Body of pancreas (tissue), 4 donors: Measurements from ENCODE around the gene FAHD1. TPM values are rescaled to one million over a fixed set of nuclear protein-coding genes. Genes with fewer than 3 reads are reported as not detected.
"Not testable (repeated sequence)": the region's sequence is repeated elsewhere in the genome, so short reads cannot be mapped to it uniquely, and the experiment has no call there.

Source experiments
- ATAC-seq: fragments of 150-250 bp; one replicate; pipeline ENCODE4 v1.9.1; 2016
- DNase-seq, 4 donors: peaks; one replicate each; pipeline ENCODE4 v3.0.0-alpha.2; 2019
- H3K27ac ChIP-seq, 4 donors: fragments of 200-600 bp; sonication (generic); 1 replicate in 3 of 4; 2 replicates in 1 of 4; pipeline versions ENCODE4 v1.5.1 to v1.6.1; 2016 to 2019; ENCODE audit warnings: mild to moderate bottlenecking in 1 of 4, mixed read lengths in 1 of 4, moderate library complexity in 1 of 4
- H3K27me3 ChIP-seq, 2 donors: fragments of 200-600 bp; sonication (generic); one replicate each; pipeline ENCODE4 v1.6.0; 2016; ENCODE audit warnings: mild to moderate bottlenecking in 1 of 2
- H3K36me3 ChIP-seq, 2 donors: fragments of 200-600 bp; sonication (generic); replicated peaks in 1 of 2; 2 replicates each; pipeline ENCODE4 v1.5.1; 2016; ENCODE audit warnings: low read depth in 2 of 2; ENCODE audit not compliant: insufficient read depth in 1 of 2
- H3K4me1 ChIP-seq: fragments of 200-600 bp; sonication (generic); one replicate; pipeline ENCODE4 v1.6.0; 2016
- H3K4me3 ChIP-seq, 2 donors: fragments of 200-600 bp; sonication (generic); 1 replicate in 1 of 2; 2 replicates in 1 of 2; pipeline ENCODE4 v1.5.1; 2016 to 2019
- H3K9me3 ChIP-seq, 3 donors: fragments of 200-600 bp; sonication (generic); 1 replicate in 2 of 3; 2 replicates in 1 of 3; pipeline ENCODE4 v1.5.1; 2016
- POLR2A ChIP-seq, 3 donors: fragments of 450-650 bp; IDR thresholded peaks; one replicate each; pipeline ENCODE4 v1.6.1; 2016; ENCODE audit warnings: antibody characterized with exemption in 3 of 3, mild to moderate bottlenecking in 2 of 3
- WGBS, 2 donors: methylation state at CpG; one replicate each; pipeline ENCODE4 v1.1.5; 2017; 5-methylcytosine and 5-hydroxymethylcytosine counted together
- intact Hi-C: fragments of 100-400 bp; cut with DNase I; formaldehyde crosslinking; loops from one replicate; pipeline ENCODE4 v1.15.1; 2023
- total RNA-seq, 2 donors: library from RNA; depleted of rRNA; stranded (reverse); fragments of >200 nt; gene quantifications; one replicate each; pipeline ENCODE4 v1.1.0, GENCODE V29; 2016
- TF ChIP-seq, protein P1 (sequence below), 7 experiments: fragments of 450-650 bp in 4 of 7; fragments of 200-600 bp in 3 of 7; sonication (generic) in 3 of 7; IDR thresholded peaks; one replicate each; pipeline ENCODE4 v1.5.1; 2016 to 2019; ENCODE audit warnings: antibody characterized with exemption in 7 of 7

Gene FAHD1
- total RNA-seq, 2 donors from 2014 or later: 32.6 to 50.8 TPM

DNA sequence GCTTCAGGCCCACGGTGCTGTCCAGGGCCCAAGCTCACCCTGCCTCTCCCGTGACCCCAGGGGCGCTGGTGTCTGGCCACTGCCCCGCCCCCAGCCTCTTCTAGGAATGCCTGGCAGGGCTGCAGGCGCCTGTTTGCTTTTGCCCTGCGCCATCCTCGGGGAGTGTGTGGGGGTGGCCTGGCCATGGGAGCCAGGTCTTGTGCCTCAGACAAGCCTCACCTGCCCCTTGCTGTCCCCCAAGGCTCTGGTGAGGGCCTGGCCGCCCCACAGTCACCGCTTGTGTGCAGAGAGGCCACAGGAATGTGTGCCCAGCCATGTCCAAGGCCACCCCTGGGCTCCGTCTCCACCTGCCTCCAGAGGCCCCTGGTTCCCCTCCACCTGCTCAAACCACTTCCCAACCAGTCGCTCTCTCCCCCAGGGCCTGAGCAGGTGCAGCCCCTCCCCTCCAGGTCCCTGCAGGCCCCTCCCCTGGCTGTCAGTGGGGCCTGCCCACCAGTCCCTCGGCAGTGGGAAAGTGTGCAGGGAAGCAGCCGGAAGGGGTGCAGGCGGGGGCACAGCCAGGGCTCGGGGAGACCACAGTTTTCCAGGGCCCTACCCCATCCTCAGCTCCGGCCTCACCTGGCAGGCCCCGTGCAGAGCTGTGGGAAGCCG lies 32.7 kb upstream of the FAHD1 start:
- Histone ChIP-seq H3K4me1 (peaks cover 27% of the 10 kb centered on the region), H3K4me3 (no peak overlapping the region), H3K9me3 (no peaks in the 10 kb centered on the region), H3K27me3 (no peaks in the 10 kb centered on the region), H3K27ac (peak overlapping the region; percentile 47 to 83 (median 72)), H3K36me3 (no peaks in the 10 kb centered on the region)
- intact Hi-C loops: no loop called here
- ATAC-seq (peak; percentile 70), DNase-seq (peak; percentile 49 to 68 (median 59))
- TF ChIP-seq POLR2A (IDR thresholded peaks at IDR 0.05): peak in 2 of 3 donors; percentile 41 to 53
- TF ChIP-seq, protein P1, sequence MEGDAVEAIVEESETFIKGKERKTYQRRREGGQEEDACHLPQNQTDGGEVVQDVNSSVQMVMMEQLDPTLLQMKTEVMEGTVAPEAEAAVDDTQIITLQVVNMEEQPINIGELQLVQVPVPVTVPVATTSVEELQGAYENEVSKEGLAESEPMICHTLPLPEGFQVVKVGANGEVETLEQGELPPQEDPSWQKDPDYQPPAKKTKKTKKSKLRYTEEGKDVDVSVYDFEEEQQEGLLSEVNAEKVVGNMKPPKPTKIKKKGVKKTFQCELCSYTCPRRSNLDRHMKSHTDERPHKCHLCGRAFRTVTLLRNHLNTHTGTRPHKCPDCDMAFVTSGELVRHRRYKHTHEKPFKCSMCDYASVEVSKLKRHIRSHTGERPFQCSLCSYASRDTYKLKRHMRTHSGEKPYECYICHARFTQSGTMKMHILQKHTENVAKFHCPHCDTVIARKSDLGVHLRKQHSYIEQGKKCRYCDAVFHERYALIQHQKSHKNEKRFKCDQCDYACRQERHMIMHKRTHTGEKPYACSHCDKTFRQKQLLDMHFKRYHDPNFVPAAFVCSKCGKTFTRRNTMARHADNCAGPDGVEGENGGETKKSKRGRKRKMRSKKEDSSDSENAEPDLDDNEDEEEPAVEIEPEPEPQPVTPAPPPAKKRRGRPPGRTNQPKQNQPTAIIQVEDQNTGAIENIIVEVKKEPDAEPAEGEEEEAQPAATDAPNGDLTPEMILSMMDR (IDR thresholded peaks at IDR 0.05): no peak
- WGBS, 2 donors: 13 to 22% methylated on average over 4 to 18 of the region's 18 CpGs

DNA sequence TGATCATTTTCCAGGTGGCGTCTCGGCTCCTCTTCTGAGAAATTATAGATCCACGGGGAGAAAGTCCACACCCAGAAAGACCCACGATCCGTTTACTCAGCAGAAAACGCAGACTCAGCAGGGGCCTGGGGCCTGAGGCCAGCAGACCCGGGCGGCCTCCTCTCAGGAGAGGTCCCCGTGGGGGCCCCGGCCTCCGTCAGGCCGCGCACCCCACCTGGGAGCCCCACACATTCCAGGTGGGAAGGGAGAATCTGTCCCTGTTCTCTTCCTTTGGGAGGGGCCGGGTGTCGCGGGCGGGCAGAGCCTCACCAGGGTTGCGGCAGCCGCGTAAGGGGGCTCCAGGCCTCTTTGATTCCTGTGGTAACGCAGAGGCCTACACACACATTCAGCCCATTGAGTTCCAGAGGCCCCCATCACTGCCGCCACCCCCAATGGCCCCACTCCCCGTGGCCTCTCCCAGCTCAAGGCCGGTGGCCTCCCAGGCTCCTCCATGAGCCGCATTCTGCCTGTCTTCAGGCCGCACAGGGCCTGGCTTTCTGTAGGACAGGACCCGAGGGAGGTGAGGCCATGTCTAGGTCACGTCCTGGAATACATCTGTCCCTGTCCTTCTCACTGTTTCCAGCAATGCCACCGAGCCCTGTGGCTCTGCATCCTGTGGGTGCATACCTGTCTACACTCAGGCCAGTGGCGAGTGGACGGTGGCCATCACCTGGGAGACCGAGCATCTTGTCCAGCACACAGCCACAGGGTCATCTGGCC lies 31.9 kb upstream of the FAHD1 start:
- H3K27me3 ChIP-seq: no peaks in the 10 kb centered on the region
- no peaks in the 10 kb centered on the region for H3K9me3 ChIP-seq
- peaks cover 27% of the 10 kb centered on the region for H3K4me1 ChIP-seq
- H3K36me3 ChIP-seq: no peaks in the 10 kb centered on the region
- 59 to 89% methylated on average over 4 to 32 of the region's 32 CpGs for WGBS, 2 donors
- intact Hi-C loops: no loop called here
- peak overlapping the region; percentile 47 to 83 (median 72) for H3K27ac ChIP-seq
- peak in 1 of 4 donors; percentile 11 for DNase-seq
- TF ChIP-seq, protein P1 (IDR thresholded peaks at IDR 0.05): no peak
- no peak for TF ChIP-seq POLR2A (IDR thresholded peaks at IDR 0.05)
- ATAC-seq: no peak
- H3K4me3 ChIP-seq: no peak overlapping the region

- WGBS, 2 donors: 68 to 98% methylated on average over 5 of the region's 5 CpGs
- H3K36me3 ChIP-seq, H3K27ac ChIP-seq, intact Hi-C loops, DNase-seq, H3K27me3 ChIP-seq, H3K9me3 ChIP-seq, ATAC-seq, H3K4me3 ChIP-seq: not testable (repeated sequence)
- H3K4me1 ChIP-seq: peaks cover 11% of the 10 kb centered on the region
These were observed 27.7 kb upstream of the FAHD1 start for GRCh38 chr16:1799263-1799662.

- Histone ChIP-seq H3K9me3 (no peaks in the 10 kb centered on the region), H3K27ac (no peak overlapping the region), H3K4me1 (no peaks in the 10 kb centered on the region), H3K4me3 (no peak overlapping the region), H3K36me3 (no peaks in the 10 kb centered on the region), H3K27me3 (no peaks in the 10 kb centered on the region)
- TF ChIP-seq, protein P1 (IDR thresholded peaks at IDR 0.05): no peak
- TF ChIP-seq POLR2A (IDR thresholded peaks at IDR 0.05): no peak
- WGBS, 2 donors: 83 to 84% methylated on average over 10 of the region's 10 CpGs
- ATAC-seq: no peak
- DNase-seq: no peak
- intact Hi-C loops: no loop called here
These were observed 26.3 kb upstream of the FAHD1 start for GRCh38 chr16:1800701-1801100.

DNA sequence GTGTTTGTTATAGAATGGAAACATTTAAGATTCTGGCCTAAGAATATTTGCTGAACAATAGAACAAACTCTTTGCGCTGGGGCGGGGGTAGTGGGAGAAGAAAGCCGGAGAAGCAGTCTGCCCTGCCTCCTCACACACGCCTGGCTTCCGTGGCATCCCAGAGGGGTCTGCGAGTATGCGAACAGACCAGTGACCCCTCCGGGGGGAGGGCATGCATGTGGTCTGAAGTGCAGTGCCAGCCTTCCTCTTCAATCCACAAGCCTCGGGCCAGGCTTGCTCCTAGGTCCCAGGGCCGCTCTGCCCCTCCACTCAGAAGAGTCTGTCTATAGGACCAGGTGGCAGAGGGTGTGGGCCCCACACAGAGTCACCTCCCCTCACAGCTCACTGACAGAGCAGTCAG lies 19.4 kb upstream of the FAHD1 start:
- H3K27me3 ChIP-seq: no peaks in the 10 kb centered on the region
- intact Hi-C loops: no loop called here
- peaks cover 3% of the 10 kb centered on the region for H3K4me1 ChIP-seq
- peaks cover 0 to 13% of the 10 kb centered on the region in 2 donors for H3K36me3 ChIP-seq
- 83 to 88% methylated on average over 10 of the region's 10 CpGs for WGBS, 2 donors
- TF ChIP-seq, protein P1 (IDR thresholded peaks at IDR 0.05): no peak
- no peak for TF ChIP-seq POLR2A (IDR thresholded peaks at IDR 0.05)
- no peaks in the 10 kb centered on the region for H3K9me3 ChIP-seq
- H3K4me3 ChIP-seq: no peak overlapping the region
- no peak for DNase-seq
- no peak overlapping the region for H3K27ac ChIP-seq
- no peak for ATAC-seq
